HepG2 (cell line): ENCODE results near the gene KCNIP4. TPM values are rescaled to one million over a fixed set of nuclear protein-coding genes. Genes with fewer than 3 reads are reported as not detected.

Experiments
- ATAC-seq: fragments of 200-7000 bp; cut with Tn5 transposase; 3 replicates; pipeline ENCODE4 v1.9.1; 2020; ENCODE audit warnings: mild to moderate bottlenecking, moderate library complexity
- BruUV-seq: library from RNA; stranded (reverse); fragments of 400-500 nt; replicated peaks from 2 replicates; lab custom pipeline; 2021; lab: Mats Ljungman, UMichigan
- CTCF ChIA-PET: fragments of 300-600 bp; formaldehyde crosslinking; extraction: SDS; loops from one replicate; lab custom pipeline; 2021; ENCODE audit warnings: low total read pairs, inconsistent platforms, low intra/inter-chr PET ratio; lab: Yijun Ruan, JAX
- POLR2A ChIA-PET: fragments of 350-600 bp; sonication (Branson Sonifier 250); formaldehyde crosslinking; loops from one replicate; lab custom pipeline; 2020; ENCODE audit warnings: antibody characterized with exemption, inconsistent platforms; lab: Yijun Ruan, JAX
- DNase-seq: peaks from one replicate; pipeline ENCODE4 v3.0.0-alpha.2; 2015; ENCODE audit warnings: low spot score
- FAIRE-seq: peaks from 3 replicates; lab custom pipeline; 2011; peaks lifted over from hg19 to GRCh38; lab: Jason Lieb, UNC
- H2AFZ ChIP-seq: one replicate; pipeline ENCODE4 v1.6.1; 2011; ENCODE audit warnings: low read length, inconsistent platforms
- H3K27ac ChIP-seq: fragments of 300-600 bp; 3 replicates; pipeline ENCODE4 v1.8.0; 2011; ENCODE audit warnings: mixed run types, mild to moderate bottlenecking, mixed read lengths, low read length, inconsistent platforms; ENCODE audit not compliant: insufficient read depth; ENCODE audit errors: extremely low read length
- H3K27me3 ChIP-seq, 2 experiments: fragments of 200-600 bp in 1 of 2; 2 replicates in 1 of 2; 3 replicates in 1 of 2; pipeline versions ENCODE4 v1.6.0 to v1.8.0; 2011; ENCODE audit warnings: low read length in 2 of 2, mild to moderate bottlenecking in 2 of 2, moderate library complexity in 2 of 2, inconsistent platforms in 1 of 2; ENCODE audit not compliant: insufficient read depth in 2 of 2, control insufficient read depth in 1 of 2
- H3K36me3 ChIP-seq, 2 experiments: fragments of 200-600 bp in 1 of 2; replicated peaks in 1 of 2; 2 replicates in 1 of 2; 3 replicates in 1 of 2; pipeline versions ENCODE4 v1.5.1 to v1.8.0; 2011; ENCODE audit warnings: low read length in 2 of 2, inconsistent platforms in 1 of 2; ENCODE audit not compliant: insufficient read depth in 2 of 2, control insufficient read depth in 1 of 2
- H3K4me1 ChIP-seq: 2 replicates; pipeline ENCODE4 v1.5.1; 2012; ENCODE audit warnings: low read length, inconsistent platforms; ENCODE audit not compliant: insufficient read depth
- H3K4me2 ChIP-seq: 2 replicates; pipeline ENCODE4 v1.6.0; 2011; ENCODE audit warnings: low read depth, low read length, inconsistent platforms
- H3K4me3 ChIP-seq, 3 experiments: fragments of 200-600 bp in 1 of 3; sonication (generic), shearing (Covaris generic) in 1 of 3; replicated peaks in 1 of 3; 2 replicates each; pipeline ENCODE4 v1.5.1; 2011 to 2016; ENCODE audit warnings: low read length in 3 of 3, inconsistent platforms in 2 of 3, low read depth in 2 of 3, mild to moderate bottlenecking in 2 of 3, control low read depth in 1 of 3, mixed read lengths in 1 of 3; ENCODE audit not compliant: insufficient read depth in 1 of 3
- H3K79me2 ChIP-seq: one replicate; pipeline ENCODE4 v1.6.1; 2011; ENCODE audit warnings: low read length, inconsistent platforms; ENCODE audit not compliant: insufficient read depth
- H3K9ac ChIP-seq: 2 replicates; pipeline ENCODE4 v1.6.0; 2011; ENCODE audit warnings: mild to moderate bottlenecking, low read depth, low read length, inconsistent platforms; ENCODE audit not compliant: insufficient read depth
- H3K9me3 ChIP-seq: 2 replicates; pipeline ENCODE4 v1.5.1; 2012; ENCODE audit warnings: mild to moderate bottlenecking, low read length
- H4K20me1 ChIP-seq: 2 replicates; pipeline ENCODE4 v1.6.0; 2011; ENCODE audit warnings: inconsistent platforms, mild to moderate bottlenecking, low read length, moderate library complexity; ENCODE audit not compliant: insufficient read depth
- CHD4 ChIP-seq: fragments of 200-600 bp; sonication (generic); IDR thresholded peaks from 2 replicates; pipeline ENCODE4 v1.7.0; 2017; ENCODE audit warnings: mild to moderate bottlenecking, low read length, borderline replicate concordance
- HNRNPL ChIP-seq: fragments of 200-400 bp; formaldehyde crosslinking; IDR thresholded peaks from 2 replicates; pipeline ENCODE4 v1.6.1; 2017; ENCODE audit warnings: mild to moderate bottlenecking, low read depth, low read length
- NONO ChIP-seq, 2 experiments: fragments of 450-650 bp in 1 of 2; sonication (generic) in 1 of 2; formaldehyde crosslinking in 1 of 2; IDR thresholded peaks in 1 of 2; conservative IDR thresholded peaks in 1 of 2; 2 replicates each; pipeline versions ENCODE4 v1.6.1 to v1.8.0; 2017 to 2022; ENCODE audit warnings: mild to moderate bottlenecking in 1 of 2, missing genetic modification reagents in 1 of 2, moderate library complexity in 1 of 2
- PBX3 ChIP-seq: sonication (generic); formaldehyde crosslinking; IDR thresholded peaks from 2 replicates; pipeline ENCODE4 v1.8.1; 2023; ENCODE audit warnings: missing genetic modification reagents, inconsistent platforms, borderline replicate concordance
- TCF7L2 ChIP-seq: IDR thresholded peaks from 2 replicates; pipeline ENCODE4 v1.6.1; 2011; ENCODE audit warnings: mild to moderate bottlenecking, low read depth, low read length, moderate library complexity
- TOPORS ChIP-seq: sonication (generic); formaldehyde crosslinking; IDR thresholded peaks from 2 replicates; pipeline ENCODE4 v1.8.0; 2023; ENCODE audit warnings: mild to moderate bottlenecking, missing genetic modification reagents
- WIZ ChIP-seq: sonication (generic); formaldehyde crosslinking; IDR thresholded peaks from 2 replicates; pipeline ENCODE4 v1.5.1; 2020; ENCODE audit warnings: mild to moderate bottlenecking, missing genetic modification reagents
- ZBTB10 ChIP-seq: sonication (generic); formaldehyde crosslinking; IDR thresholded peaks from 2 replicates; pipeline ENCODE4 v1.4.0; 2020; ENCODE audit warnings: missing genetic modification reagents, borderline replicate concordance
- ZBTB43 ChIP-seq: sonication (generic); formaldehyde crosslinking; conservative IDR thresholded peaks from 2 replicates; pipeline ENCODE4 v1.4.0; 2020; ENCODE audit warnings: missing genetic modification reagents
- ZNF790 ChIP-seq: sonication (generic); formaldehyde crosslinking; IDR thresholded peaks from 2 replicates; pipeline ENCODE4 v1.8.0; 2022; ENCODE audit warnings: missing genetic modification reagents, mild to moderate bottlenecking, borderline replicate concordance
- WGBS: methylation state at CpG from one replicate; pipeline ENCODE4 v1.1.6; 2017; ENCODE audit warnings: low lambda C conversion rate; 5-methylcytosine and 5-hydroxymethylcytosine counted together
- in situ Hi-C: cut with HindIII; loops from 2 replicates; pipeline ENCODE4 v1.10.0; 2017; ENCODE audit warnings: low pct_unique_long_range_greater_than_20kb; ENCODE audit not compliant: extremely low pct_ligation_motif_present
- intact Hi-C: fragments of 100-400 bp; cut with micrococcal nuclease; formaldehyde crosslinking; loops from one replicate; pipeline ENCODE4 v1.10.0; 2022; ENCODE audit not compliant: unreplicated experiment
- polyA plus RNA-seq, 8 experiments: library from polyadenylated mRNA; depleted of rRNA in 3 of 8; stranded (reverse) in 7 of 8; unstranded in 1 of 8; fragments of >200 nt; fragmentation: Illumina TruSeq in 4 of 8; extraction: Trizol in 4 of 8; gene quantifications; 2 replicates each; pipeline versions ENCODE4 v1.2.1 to v1.2.3, GENCODE V29; 2011 to 2016; ENCODE audit warnings: low read depth in 4 of 8, missing spikeins in 1 of 8, mixed read lengths in 1 of 8; ENCODE audit not compliant: insufficient read depth in 1 of 8
- total RNA-seq, 5 experiments: library from RNA; depleted of rRNA; stranded (reverse); fragments of >200 nt; fragmentation: Illumina TruSeq; extraction: Trizol; gene quantifications; 2 replicates each; pipeline ENCODE4 v1.2.3, GENCODE V29; 2016; ENCODE audit warnings: low read depth in 1 of 5

The KCNIP4 gene
- total and polyA plus RNA-seq, 2 of the 13 experiments (the other 11 are each of a cell fraction or from before 2014, with no cell fraction given) = 0.09 TPM; not detected in 1

GRCh38 chr4:21989351-21989750 is 40.8 kb upstream of the KCNIP4 start:
- intact Hi-C loops (no loop called here), in situ Hi-C loops (no loop called here)
- H3K9ac ChIP-seq = no peak overlapping the region
- no peaks in the 10 kb centered on the region for H3K36me3 ChIP-seq
- no TSS peak for BruUV-seq
- no peak overlapping the region for H3K27ac ChIP-seq
- ATAC-seq (no peak), DNase-seq (no peak), FAIRE-seq (no peak)
- no peaks in the 10 kb centered on the region for H4K20me1 ChIP-seq
- no peak overlapping the region for H2AFZ ChIP-seq
- no peak overlapping the region for H3K4me3 ChIP-seq
- H3K27me3 ChIP-seq = no peaks in the 10 kb centered on the region
- no peaks in the 10 kb centered on the region for H3K79me2 ChIP-seq
- 0% methylated on average over 1 of the region's 1 CpG for WGBS
- CTCF ChIA-PET = no interaction called here
- POLR2A ChIA-PET = no interaction called here
- no peaks in the 10 kb centered on the region for H3K9me3 ChIP-seq
- no peak overlapping the region for H3K4me2 ChIP-seq
- TF ChIP-seq PBX3 (CRISPR knock-in tag) (no peak), ZBTB10 (CRISPR knock-in tag) (no peak), HNRNPL (no peak), ZBTB43 (CRISPR knock-in tag) (no peak), NONO (IDR thresholded peaks at IDR 0.05) (no peak), NONO (CRISPR knock-in tag; conservative IDR thresholded peaks at IDR 0.05) (no peak), TCF7L2 (no peak), CHD4 (no peak), WIZ (CRISPR knock-in tag) (no peak), ZNF790 (CRISPR knock-in tag) (no peak), TOPORS (no peak)
- no peaks in the 10 kb centered on the region for H3K4me1 ChIP-seq
